ENCODE results near the gene WFDC12.

GRCh38 chr20:45112754-45113153 lies 11.5 kb downstream of the WFDC12 start:
- no peak for TF ChIP-seq CTCF (conservative IDR thresholded peaks at IDR 0.05; ENCODE audit: low read depth, low read length)
- no peak for TF ChIP-seq EZH2 (IDR thresholded peaks at IDR 0.05; ENCODE audit: low read length, unreplicated experiment)
